Measurements from ENCODE around the gene NFIX. TPM values are rescaled to one million over a fixed set of nuclear protein-coding genes. Genes with fewer than 3 reads are reported as not detected.
A peak's percentile ranks its signal among the peaks of the same experiment; 100 is the strongest.

NFIX gene
- total and polyA plus RNA-seq, 2 donors (not counting 3 experiments of a cell fraction or from before 2014, with no cell fraction given) = 9.8 to 37.7 TPM

DNA sequence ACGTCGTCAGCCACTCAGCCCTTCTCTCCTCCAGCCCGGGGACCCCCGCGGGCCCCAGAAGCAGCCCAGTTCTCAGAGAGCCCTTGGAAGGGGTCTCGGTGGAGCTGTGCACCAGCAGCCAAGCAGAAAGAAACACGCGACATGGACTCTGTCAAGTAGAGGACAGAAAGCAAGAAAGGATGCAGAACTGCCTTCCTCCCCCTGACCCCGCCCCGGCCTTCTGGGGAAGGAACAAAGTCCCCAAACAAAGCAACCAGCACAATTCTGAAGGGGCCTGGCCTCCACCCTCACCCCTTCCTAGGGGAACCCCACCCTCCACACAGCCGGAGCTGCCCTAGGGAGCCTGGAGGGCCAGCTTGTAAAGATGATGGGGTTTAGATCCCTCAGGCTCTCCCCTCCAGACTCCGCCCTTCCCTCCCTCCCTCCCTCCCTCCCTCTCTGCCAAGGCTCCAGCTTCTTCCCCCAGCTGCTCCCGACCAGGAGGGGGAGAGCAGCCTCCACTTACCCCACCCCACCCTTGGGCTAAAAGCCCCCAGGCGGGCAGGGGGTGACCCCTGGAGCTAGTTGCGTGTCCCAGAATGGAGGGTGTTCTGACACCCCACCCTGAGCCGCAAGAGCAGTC, 99.6 kb downstream of the NFIX start:
- peak; percentile 22 for DNase-seq (ENCODE audit: low read depth, low spot score)
- dilution Hi-C loops (cut with MboI; ENCODE audit: extremely low pct_ligation_motif_present, low sequenced_read_pairs) = no loop called here
- Histone ChIP-seq H3K4me1 (ENCODE audit: control insufficient read depth, extremely low read depth, insufficient read depth, low read length) (peaks cover 43% of the 10 kb centered on the region), H3K4me3 (replicated peaks in 1 of 3; ENCODE audit: insufficient read depth in 1 of 3, low read depth in 1 of 3, low read length in 3 of 3) (no peak overlapping the region), H3K36me3 (ENCODE audit: control insufficient read depth in 2 of 2, extremely low read depth in 1 of 2, insufficient read depth in 2 of 2, low read length in 2 of 2) (peaks cover under 1% of the 10 kb centered on the region in 2 experiments), H2AFZ (ENCODE audit: low read depth, low read length) (no peak overlapping the region), H3K9ac (replicated peaks; ENCODE audit: extremely low read depth, insufficient read depth, low read length) (no peak overlapping the region), H3K9me1 (replicated peaks; ENCODE audit: control insufficient read depth, extremely low read depth, insufficient read depth, low read length) (no peaks in the 10 kb centered on the region), H3K27ac (ENCODE audit: insufficient read depth, low read depth, low read length) (no peak overlapping the region), H4K20me1 (replicated peaks; ENCODE audit: control insufficient read depth, extremely low read depth, insufficient read depth, low read length) (no peaks in the 10 kb centered on the region), H3K27me3 (ENCODE audit: control insufficient read depth in 2 of 2, insufficient read depth in 2 of 2, low read length in 2 of 2) (no peaks in the 10 kb centered on the region), H3K9me3 (replicated peaks; ENCODE audit: control insufficient read depth, insufficient read depth, low read length) (no peaks in the 10 kb centered on the region), H3K79me2 (ENCODE audit: control insufficient read depth, insufficient read depth, low read length) (peaks cover 4% of the 10 kb centered on the region), H3K4me2 (ENCODE audit: insufficient read depth, low read length) (no peak overlapping the region)
- CTCF ChIA-PET = interaction anchor here (0.8 to 8.5 kb wide), 21 partner anchors 10 to 167 kb away, joined by 3 to 543 read pairs (median 12); partner anchors contain the start of gene DAND5
- POLR2A ChIA-PET = interaction anchor here (1.1 to 2.1 kb wide), 3 partner anchors 9 to 118 kb away, joined by 5 to 6 read pairs (median 6); no protein-coding TSS in a partner anchor
- BruUV-seq (replicated peaks) = TSS peak; percentile 41
- TF ChIP-seq MYC (IDR thresholded peaks at IDR 0.05; ENCODE audit: low read depth, low read length) (no peak), POLR2A (IDR thresholded peaks at IDR 0.05; ENCODE audit: low read depth, low read length) (no peak), GATA2 (IDR thresholded peaks at IDR 0.05; ENCODE audit: insufficient read depth, insufficient read length, low read depth, low read length) (no peak), FOS (IDR thresholded peaks at IDR 0.05; ENCODE audit: borderline replicate concordance, insufficient read depth, low read length) (no peak), EZH2 (IDR thresholded peaks at IDR 0.05; ENCODE audit: borderline replicate concordance, low read depth, low read length, severe bottlenecking) (no peak), POLR2AphosphoS5 (IDR thresholded peaks at IDR 0.05; ENCODE audit: insufficient read depth, low read depth, low read length) (no peak), JUN (IDR thresholded peaks at IDR 0.05; ENCODE audit: borderline replicate concordance, insufficient read depth, insufficient read length, low read depth) (no peak)
- TF ChIP-seq, protein P1, sequence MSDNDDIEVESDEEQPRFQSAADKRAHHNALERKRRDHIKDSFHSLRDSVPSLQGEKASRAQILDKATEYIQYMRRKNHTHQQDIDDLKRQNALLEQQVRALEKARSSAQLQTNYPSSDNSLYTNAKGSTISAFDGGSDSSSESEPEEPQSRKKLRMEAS (IDR thresholded peaks at IDR 0.05; ENCODE audit: insufficient read depth, insufficient read length) = no peak
- TF ChIP-seq, protein P2, sequence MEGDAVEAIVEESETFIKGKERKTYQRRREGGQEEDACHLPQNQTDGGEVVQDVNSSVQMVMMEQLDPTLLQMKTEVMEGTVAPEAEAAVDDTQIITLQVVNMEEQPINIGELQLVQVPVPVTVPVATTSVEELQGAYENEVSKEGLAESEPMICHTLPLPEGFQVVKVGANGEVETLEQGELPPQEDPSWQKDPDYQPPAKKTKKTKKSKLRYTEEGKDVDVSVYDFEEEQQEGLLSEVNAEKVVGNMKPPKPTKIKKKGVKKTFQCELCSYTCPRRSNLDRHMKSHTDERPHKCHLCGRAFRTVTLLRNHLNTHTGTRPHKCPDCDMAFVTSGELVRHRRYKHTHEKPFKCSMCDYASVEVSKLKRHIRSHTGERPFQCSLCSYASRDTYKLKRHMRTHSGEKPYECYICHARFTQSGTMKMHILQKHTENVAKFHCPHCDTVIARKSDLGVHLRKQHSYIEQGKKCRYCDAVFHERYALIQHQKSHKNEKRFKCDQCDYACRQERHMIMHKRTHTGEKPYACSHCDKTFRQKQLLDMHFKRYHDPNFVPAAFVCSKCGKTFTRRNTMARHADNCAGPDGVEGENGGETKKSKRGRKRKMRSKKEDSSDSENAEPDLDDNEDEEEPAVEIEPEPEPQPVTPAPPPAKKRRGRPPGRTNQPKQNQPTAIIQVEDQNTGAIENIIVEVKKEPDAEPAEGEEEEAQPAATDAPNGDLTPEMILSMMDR (IDR thresholded peaks at IDR 0.05; ENCODE audit: extremely low read depth in 1 of 2, insufficient read depth in 1 of 2, low read depth in 1 of 2, low read length in 2 of 2) = no peak
- intact Hi-C loops (cut with micrococcal nuclease) = loop anchor here (1.0 to 5.0 kb wide), 6 partner anchors 43 to 373 kb away; partner anchors contain the start of gene TNPO2
- peak; percentile 33 for FAIRE-seq

All from endothelial cell of umbilical vein (primary cell).